CD4-positive, alpha-beta T cell (primary cell): ENCODE results near the gene RPS10. TPM values are rescaled to one million over a fixed set of nuclear protein-coding genes. Genes with fewer than 3 reads are reported as not detected.

Source experiments
- ATAC-seq: fragments of 200-7000 bp; cut with Tn5 transposase; one replicate; pipeline ENCODE4 v1.10.0; 2022; ENCODE audit warnings: mild to moderate bottlenecking; ENCODE audit not compliant: poor library complexity
- CTCF ChIA-PET: fragments of 350-600 bp; sonication (Branson Sonifier 250); formaldehyde crosslinking; loops from one replicate; lab custom pipeline; 2021; ENCODE audit warnings: antibody characterized with exemption, inconsistent platforms; lab: Charles Lee
- POLR2A ChIA-PET: fragments of 350-600 bp; sonication (Branson Sonifier 250); formaldehyde crosslinking; loops from one replicate; lab custom pipeline; 2021; ENCODE audit warnings: antibody characterized with exemption, inconsistent platforms; lab: Charles Lee
- DNase-seq, 14 experiments: peaks; one replicate each; pipeline ENCODE4 v3.0.0-alpha.2; 2013 to 2020; ENCODE audit warnings: mixed read lengths in 2 of 14
- H3K27ac ChIP-seq, 2 donors: one replicate each; pipeline versions ENCODE4 v1.5.1 to v1.7.0; 2013; ENCODE audit warnings: low read length in 2 of 2, low read depth in 1 of 2, mild to moderate bottlenecking in 1 of 2
- H3K27me3 ChIP-seq, 2 experiments: 1 replicate in 1 of 2; 2 replicates in 1 of 2; pipeline versions ENCODE4 v1.6.1 to v1.7.0; 2013; ENCODE audit warnings: low read length in 2 of 2, control low read depth in 1 of 2, mild to moderate bottlenecking in 1 of 2, moderate library complexity in 1 of 2; ENCODE audit not compliant: insufficient read depth in 2 of 2, control insufficient read depth in 1 of 2
- H3K36me3 ChIP-seq: one replicate; pipeline ENCODE4 v1.6.1; 2013; ENCODE audit warnings: low read length, control low read depth; ENCODE audit not compliant: insufficient read depth
- H3K4me1 ChIP-seq: one replicate; pipeline ENCODE4 v1.6.1; 2013; ENCODE audit warnings: low read length, control low read depth; ENCODE audit not compliant: insufficient read depth
- H3K4me3 ChIP-seq: one replicate; pipeline ENCODE4 v1.5.1; 2013; ENCODE audit warnings: mild to moderate bottlenecking, low read length, moderate library complexity
- H3K9me3 ChIP-seq, 2 experiments: 1 replicate in 1 of 2; 2 replicates in 1 of 2; pipeline versions ENCODE4 v1.6.1 to v1.7.0; 2013; ENCODE audit warnings: low read length in 2 of 2, mild to moderate bottlenecking in 2 of 2, control low read depth in 1 of 2, moderate library complexity in 1 of 2; ENCODE audit not compliant: control insufficient read depth in 1 of 2, insufficient read depth in 1 of 2
- H3K27ac Mint-ChIP-seq: one replicate; pipeline ENCODE4 v1.8.0; 2020; ENCODE audit warnings: mixed read lengths
- H3K27me3 Mint-ChIP-seq: one replicate; pipeline ENCODE4 v1.8.0; 2021; ENCODE audit warnings: mixed read lengths
- H3K36me3 Mint-ChIP-seq: one replicate; pipeline ENCODE4 v1.8.0; 2021; ENCODE audit warnings: low read depth, mixed read lengths
- H3K4me1 Mint-ChIP-seq: one replicate; pipeline ENCODE4 v1.8.0; 2021; ENCODE audit warnings: low read depth, mixed read lengths
- H3K4me3 Mint-ChIP-seq: one replicate; pipeline ENCODE4 v1.8.0; 2020; ENCODE audit warnings: mild to moderate bottlenecking, mixed read lengths
- H3K9me3 Mint-ChIP-seq: one replicate; pipeline ENCODE4 v1.8.0; 2020; ENCODE audit warnings: mixed read lengths
- intact Hi-C, 2 experiments: fragments of 100-400 bp; cut with DNase I in 1 of 2; cut with micrococcal nuclease in 1 of 2; formaldehyde crosslinking; loops; one replicate each; pipeline versions ENCODE4 v1.15.1 to v1.9.0; 2023 to 2025; cut with DNase I, micrococcal nuclease
- total RNA-seq, 174 experiments: library from RNA in 2 of 174; stranded (reverse) in 2 of 174; gene quantifications; one replicate each; pipeline ENCODE4 v1.2.3 and lab custom pipeline; 2021 to 2026
- TF ChIP-seq, protein P1 (sequence below): fragments of 200-600 bp; IDR thresholded peaks from one replicate; pipeline ENCODE4 v1.8.0; 2022; ENCODE audit warnings: antibody characterized with exemption, mild to moderate bottlenecking

Gene RPS10
- total RNA-seq, 2 experiments from 2014 or later = 3,088 to 3,122 TPM

- CTCF ChIA-PET = no interaction called here
- H3K27me3 ChIP-seq = peaks cover 7 to 20% of the 10 kb centered on the region in 2 experiments
- DNase-seq = no peak
- no peak overlapping the region for H3K27ac ChIP-seq
- no peaks in the 10 kb centered on the region for H3K9me3 ChIP-seq
- H3K36me3 ChIP-seq = no peaks in the 10 kb centered on the region
- TF ChIP-seq, protein P1, sequence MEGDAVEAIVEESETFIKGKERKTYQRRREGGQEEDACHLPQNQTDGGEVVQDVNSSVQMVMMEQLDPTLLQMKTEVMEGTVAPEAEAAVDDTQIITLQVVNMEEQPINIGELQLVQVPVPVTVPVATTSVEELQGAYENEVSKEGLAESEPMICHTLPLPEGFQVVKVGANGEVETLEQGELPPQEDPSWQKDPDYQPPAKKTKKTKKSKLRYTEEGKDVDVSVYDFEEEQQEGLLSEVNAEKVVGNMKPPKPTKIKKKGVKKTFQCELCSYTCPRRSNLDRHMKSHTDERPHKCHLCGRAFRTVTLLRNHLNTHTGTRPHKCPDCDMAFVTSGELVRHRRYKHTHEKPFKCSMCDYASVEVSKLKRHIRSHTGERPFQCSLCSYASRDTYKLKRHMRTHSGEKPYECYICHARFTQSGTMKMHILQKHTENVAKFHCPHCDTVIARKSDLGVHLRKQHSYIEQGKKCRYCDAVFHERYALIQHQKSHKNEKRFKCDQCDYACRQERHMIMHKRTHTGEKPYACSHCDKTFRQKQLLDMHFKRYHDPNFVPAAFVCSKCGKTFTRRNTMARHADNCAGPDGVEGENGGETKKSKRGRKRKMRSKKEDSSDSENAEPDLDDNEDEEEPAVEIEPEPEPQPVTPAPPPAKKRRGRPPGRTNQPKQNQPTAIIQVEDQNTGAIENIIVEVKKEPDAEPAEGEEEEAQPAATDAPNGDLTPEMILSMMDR = no peak
- intact Hi-C loops = loop anchor here in 1 of 2 experiments (10.0 kb wide), 1 partner anchor 742 kb away; no protein-coding TSS in a partner anchor
- H3K4me3 ChIP-seq = no peak overlapping the region
- H3K4me1 Mint-ChIP-seq = peaks cover 6% of the 10 kb centered on the region
- no peak overlapping the region for H3K4me3 Mint-ChIP-seq
- H3K36me3 Mint-ChIP-seq = no peaks in the 10 kb centered on the region
- POLR2A ChIA-PET = no interaction called here
- H3K4me1 ChIP-seq = peaks cover 10% of the 10 kb centered on the region
- no peak for ATAC-seq
- no peaks in the 10 kb centered on the region for H3K9me3 Mint-ChIP-seq
- H3K27ac Mint-ChIP-seq = no peak overlapping the region
- peaks cover 40% of the 10 kb centered on the region for H3K27me3 Mint-ChIP-seq
Measured at GRCh38 chr6:34462551-34462971, 36.7 kb upstream of the RPS10 start.

DNA sequence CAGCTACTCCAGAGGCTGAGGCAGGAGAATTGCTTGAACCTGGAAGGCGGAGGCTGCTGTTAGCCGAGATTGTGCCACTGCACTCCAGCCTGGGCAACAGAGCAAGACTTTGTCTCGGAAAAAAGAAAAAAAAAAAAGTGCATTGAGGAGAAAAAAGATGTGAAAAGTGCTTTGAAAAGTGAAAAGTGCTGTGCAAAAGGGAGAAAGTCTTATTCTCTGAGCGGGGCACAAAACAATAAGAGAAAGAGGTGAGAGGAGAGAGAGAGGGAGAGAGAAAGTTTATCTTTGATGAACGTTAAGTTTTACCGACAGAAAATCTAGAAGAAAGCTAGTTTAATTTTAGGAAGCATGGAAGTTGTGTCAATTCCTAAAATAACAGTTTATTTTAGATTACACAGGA lies 36.1 kb upstream of the RPS10 start:
- intact Hi-C loops = loop anchor here in 1 of 2 experiments (10.0 kb wide), 1 partner anchor 743 kb away; no protein-coding TSS in a partner anchor
- H3K9me3 ChIP-seq = no peaks in the 10 kb centered on the region
- H3K27ac ChIP-seq = no peak overlapping the region
- no peak overlapping the region for H3K4me3 Mint-ChIP-seq
- peaks cover 10% of the 10 kb centered on the region for H3K4me1 ChIP-seq
- H3K36me3 ChIP-seq = no peaks in the 10 kb centered on the region
- no peak overlapping the region for H3K27ac Mint-ChIP-seq
- no peaks in the 10 kb centered on the region for H3K9me3 Mint-ChIP-seq
- no peaks in the 10 kb centered on the region for H3K36me3 Mint-ChIP-seq
- ChIA-PET POLR2A (no interaction called here), CTCF (interaction anchor here (3.1 kb wide), 1 partner anchor 147 kb away, joined by 37 read pairs; no protein-coding TSS in a partner anchor)
- peaks cover 7 to 20% of the 10 kb centered on the region in 2 experiments for H3K27me3 ChIP-seq
- peaks cover 6% of the 10 kb centered on the region for H3K4me1 Mint-ChIP-seq
- ATAC-seq (no peak), DNase-seq (no peak)
- no peak overlapping the region for H3K4me3 ChIP-seq
- H3K27me3 Mint-ChIP-seq = peaks cover 36% of the 10 kb centered on the region
- TF ChIP-seq, protein P1 = no peak

- Histone ChIP-seq H3K9me3 (no peaks in the 10 kb centered on the region), H3K27me3 (peaks cover 6 to 9% of the 10 kb centered on the region in 2 experiments), H3K4me3 (no peak overlapping the region), H3K27ac (no peak overlapping the region), H3K4me1 (peaks cover 6% of the 10 kb centered on the region), H3K36me3 (no peaks in the 10 kb centered on the region)
- TF ChIP-seq, protein P1 = no peak
- no peaks in the 10 kb centered on the region for H3K9me3 Mint-ChIP-seq
- H3K27me3 Mint-ChIP-seq = peaks cover 27% of the 10 kb centered on the region
- peaks cover 6% of the 10 kb centered on the region for H3K4me1 Mint-ChIP-seq
- intact Hi-C loops = loop anchor here (1.0 to 10.0 kb wide), 4 partner anchors 148 to 744 kb away; partner anchors contain the start of gene TCP11 (in 1 of the 2)
- DNase-seq (no peak), ATAC-seq (no peak)
- ChIA-PET POLR2A (interaction anchor here (0.8 to 1.5 kb wide), 3 partner anchors 146 to 265 kb away, joined by 3 to 6 read pairs (median 4); no protein-coding TSS in a partner anchor), CTCF (interaction anchor here (0.7 to 3.1 kb wide), 4 partner anchors 15 to 679 kb away, joined by 5 to 37 read pairs (median 8); no protein-coding TSS in a partner anchor)
- no peak overlapping the region for H3K27ac Mint-ChIP-seq
- no peaks in the 10 kb centered on the region for H3K36me3 Mint-ChIP-seq
- H3K4me3 Mint-ChIP-seq = no peak overlapping the region
Measured at GRCh38 chr6:34460796-34461507, 35.1 kb upstream of the RPS10 start.
